ELF-1 (cell line): Measurements from ENCODE around the gene DDR1.
A peak's percentile ranks its signal among the peaks of the same experiment; 100 is the strongest.
"Not testable (repeated sequence)": the region's sequence is repeated elsewhere in the genome, so short reads cannot be mapped to it uniquely, and the experiment has no call there.

ENCODE experiments used
- DNase-seq: peaks from one replicate; pipeline ENCODE4 v3.0.0-alpha.2; 2016; ENCODE audit warnings: low read depth, low spot score

The DDR1 gene

DNA sequence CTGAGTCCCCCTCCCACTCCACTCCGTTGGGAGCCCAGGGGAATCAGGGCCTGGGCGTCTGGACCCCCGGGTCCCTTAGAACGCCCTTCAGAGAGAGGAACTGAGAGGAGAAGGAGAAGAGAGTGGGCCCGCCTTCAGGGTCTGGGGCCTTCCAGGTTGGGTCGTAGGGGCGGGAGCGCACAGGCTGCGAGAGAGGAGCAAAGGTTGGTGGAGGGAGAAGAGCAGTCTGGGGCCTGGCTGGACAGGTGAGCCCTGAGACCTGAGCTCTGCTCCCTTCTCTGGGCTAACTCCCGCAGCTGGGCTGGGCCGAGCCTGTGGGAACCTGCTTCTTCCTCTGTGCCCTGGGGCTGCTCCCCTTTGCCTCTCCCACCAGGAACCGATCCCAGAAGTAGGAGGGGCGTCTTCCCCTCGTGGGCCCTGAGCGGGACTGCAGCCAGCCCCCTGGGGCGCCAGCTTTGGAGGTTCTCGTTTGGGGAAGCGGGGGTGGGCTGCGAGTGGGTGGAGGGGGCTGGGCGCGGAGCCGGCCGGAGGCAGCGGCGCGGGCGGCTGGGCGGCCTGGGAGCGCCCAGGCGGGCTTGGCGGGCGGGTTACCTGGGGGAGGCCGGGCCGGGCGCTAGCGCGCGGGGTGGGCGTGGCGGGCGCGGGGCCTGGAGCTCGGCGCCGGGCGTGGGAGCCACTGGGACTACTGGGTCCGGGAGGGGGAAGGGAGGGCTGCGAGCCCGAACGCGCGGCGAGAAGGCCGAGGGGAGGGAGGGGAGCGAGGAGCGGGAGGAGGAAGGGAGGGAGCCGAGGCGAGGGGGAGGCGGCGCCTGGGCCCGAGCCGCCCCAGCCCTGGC is at the start of gene DDR1:
Gene DDR1, plus strand, starts transcription at position 835 of the 836 bp plus-strand sequence. CDS start 4,211 bp downstream, outside the sequence.
- peak; percentile 72 for DNase-seq

DNA sequence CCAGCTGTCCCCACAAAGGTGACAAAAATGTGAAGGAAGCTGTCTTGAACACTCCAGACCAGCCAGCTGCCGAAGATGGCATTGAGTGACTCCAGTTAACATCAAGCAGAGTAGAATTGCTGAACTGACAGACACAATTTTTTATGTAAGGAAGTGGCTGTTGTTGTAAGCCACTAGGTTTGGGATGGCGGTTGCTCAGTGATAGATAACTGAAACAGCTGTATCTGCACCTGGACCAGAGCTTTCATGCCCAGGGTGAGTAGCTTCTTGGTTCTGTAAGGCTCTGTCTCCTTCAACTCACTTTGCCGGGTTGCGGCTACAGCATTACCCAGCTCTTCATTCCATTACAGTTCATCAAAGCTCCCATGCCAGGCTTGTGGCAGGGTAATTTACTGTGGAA is 49.7 kb upstream of the DDR1 start:
- no peak for DNase-seq

DNA sequence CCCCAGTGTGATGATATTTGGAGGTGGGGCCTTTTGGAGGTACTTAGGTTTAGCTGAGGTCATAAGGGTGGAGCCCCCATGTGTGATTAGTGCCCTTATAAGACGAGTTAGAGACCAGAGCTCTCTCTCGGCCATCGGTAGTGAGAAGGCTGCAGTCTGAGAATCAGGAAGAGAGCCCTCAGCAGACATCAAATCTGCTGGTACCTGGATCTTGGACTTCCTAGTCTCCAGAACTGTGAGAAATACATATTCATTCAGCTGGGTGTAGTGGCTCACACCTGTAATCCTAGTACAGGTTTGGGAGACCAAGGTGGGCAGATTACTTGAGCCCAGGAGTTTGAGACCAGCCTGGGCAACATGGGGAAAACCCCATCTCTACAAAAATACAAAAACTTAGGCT is 48.7 kb upstream of the DDR1 start:
- no peak for DNase-seq

GRCh38 chr6:30836431-30836866 is 47.9 kb upstream of the DDR1 start:
- no peak for DNase-seq

- DNase-seq, result no peak
These were observed 47.4 kb upstream of the DDR1 start for GRCh38 chr6:30836957-30837356.

GRCh38 chr6:30837432-30837831 is 46.9 kb upstream of the DDR1 start:
- DNase-seq, result no peak

GRCh38 chr6:30837870-30838269 is 46.4 kb upstream of the DDR1 start:
- DNase-seq, result no peak

DNA sequence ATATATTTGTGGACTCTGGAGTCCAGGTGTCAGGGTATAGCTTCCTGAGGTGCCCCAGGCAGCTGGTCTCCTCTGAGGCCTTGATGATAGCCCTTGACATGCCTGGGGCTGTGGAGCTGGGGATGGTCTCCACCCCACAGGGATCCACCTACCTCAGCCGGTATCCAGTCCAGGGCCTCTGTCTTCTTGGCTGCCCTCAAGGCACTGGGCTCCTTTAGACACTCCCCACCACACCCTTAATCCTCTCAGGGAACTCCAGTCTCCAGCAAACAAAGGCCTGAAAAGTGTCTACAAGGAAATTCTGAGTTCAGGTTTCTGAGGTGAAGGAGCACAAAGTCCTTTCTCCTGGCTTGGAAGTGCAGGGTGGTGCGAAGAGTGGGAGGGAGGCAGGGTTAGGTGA is 44.6 kb upstream of the DDR1 start:
- peak; percentile 83 for DNase-seq

GRCh38 chr6:30840084-30840934 is 44.0 kb upstream of the DDR1 start:
- DNase-seq, result peak; percentile 23

- peak; percentile 38 for DNase-seq
These were observed 43.2 kb upstream of the DDR1 start for GRCh38 chr6:30840935-30841643.

DNA sequence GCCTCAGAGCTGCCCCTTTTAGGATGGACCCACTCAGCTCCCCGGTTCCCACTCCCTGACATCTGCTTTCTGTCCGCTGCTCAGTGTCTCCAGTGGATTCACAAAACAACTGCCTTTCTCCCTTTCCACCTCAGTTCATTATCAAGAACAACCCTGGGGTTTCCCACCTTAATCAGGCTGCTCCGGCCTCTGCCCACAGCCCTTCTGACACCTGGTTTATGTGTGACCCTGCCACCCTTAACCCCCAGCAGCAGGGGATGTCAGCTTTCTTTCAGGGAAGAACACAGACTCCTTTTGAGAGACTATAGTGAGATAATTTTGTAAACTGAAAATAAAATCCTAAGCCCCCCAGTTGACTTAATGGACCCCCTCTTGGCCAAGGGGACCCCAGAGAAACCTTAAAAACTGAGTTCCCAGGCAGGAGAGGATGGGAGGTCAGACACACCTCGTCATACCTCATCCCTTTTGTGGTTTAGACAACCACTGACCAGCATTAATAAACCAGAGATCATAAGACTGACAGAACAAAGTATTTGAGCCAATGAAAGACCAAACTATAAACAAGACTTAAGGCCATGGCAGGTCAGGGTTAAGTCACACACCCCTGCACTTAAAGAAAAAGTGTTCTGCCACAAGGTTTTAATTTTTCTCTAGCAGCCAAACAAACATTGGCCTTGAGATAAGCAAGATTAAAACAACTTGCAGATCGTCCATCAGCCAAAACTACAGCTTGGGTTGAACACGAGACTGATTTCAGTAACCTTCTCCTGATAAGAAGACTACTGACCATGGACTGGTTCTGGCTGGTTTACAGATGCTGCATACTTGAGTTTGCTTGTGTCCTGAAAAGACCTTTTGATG is 42.4 kb upstream of the DDR1 start:
- no peak for DNase-seq

DNA sequence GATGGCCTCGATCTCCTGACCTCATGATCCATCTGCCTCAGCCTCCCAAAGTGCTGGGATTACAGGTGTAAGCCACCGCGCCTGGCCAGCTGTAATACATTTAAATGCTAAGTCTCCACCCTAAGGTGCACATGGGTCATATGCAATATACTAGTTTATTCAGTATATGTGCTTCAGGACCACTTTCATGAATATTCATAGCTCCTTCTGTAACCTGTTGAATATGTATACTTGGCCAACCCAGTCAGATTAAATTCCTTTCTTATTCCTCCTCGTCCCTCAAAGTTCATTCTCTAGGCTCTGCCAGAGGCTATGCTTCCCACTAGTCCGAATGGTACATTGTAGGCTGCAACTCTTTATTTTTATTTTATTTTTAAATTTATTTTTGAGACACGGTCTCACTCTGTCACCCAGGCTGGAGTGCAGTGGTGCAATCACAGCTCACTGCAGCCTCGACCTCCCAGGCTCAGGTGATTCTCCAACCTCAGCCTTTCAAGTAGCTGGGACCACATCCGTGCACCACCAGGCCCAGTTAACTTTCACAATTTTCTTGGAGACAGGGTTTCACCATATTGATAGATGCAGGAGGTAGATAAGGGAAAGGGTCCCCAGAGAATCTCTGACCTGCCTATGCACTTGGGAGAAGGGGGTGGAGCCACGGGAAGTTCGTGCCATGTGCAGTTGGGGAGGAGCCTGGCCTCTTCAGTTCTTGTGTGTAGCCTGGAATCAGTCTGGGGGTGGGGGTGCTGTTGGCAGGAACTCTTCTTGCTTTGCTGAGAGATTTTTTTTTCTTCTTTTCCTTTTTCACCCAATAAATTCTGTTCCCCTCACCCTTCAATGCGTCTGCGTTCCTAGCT is 41.3 kb upstream of the DDR1 start:
- DNase-seq, result peak; percentile 31

DNA sequence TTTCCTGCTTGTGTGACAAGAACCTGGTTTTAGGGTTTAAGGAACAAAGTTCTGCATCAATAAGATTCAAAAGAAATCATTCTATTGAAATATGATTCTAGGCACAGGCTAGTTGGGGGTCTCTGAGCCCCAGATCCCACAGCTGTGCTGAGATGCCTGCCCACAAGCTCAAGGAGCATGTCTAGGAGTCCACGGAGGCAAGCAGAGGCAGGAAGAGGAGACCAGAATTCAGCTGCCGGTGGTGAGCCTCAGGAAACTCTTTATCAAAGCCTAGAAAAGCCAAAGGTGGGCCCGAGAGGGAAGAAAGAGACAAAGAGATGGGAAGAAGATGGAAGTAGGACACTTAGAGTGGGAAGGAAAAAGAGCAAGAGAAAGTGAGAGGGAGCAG is 40.7 kb upstream of the DDR1 start:
- no peak for DNase-seq

- peak; percentile 90 for DNase-seq
These were observed 40.2 kb upstream of the DDR1 start for GRCh38 chr6:30844118-30844535.

GRCh38 chr6:30845183-30845582 is 39.1 kb upstream of the DDR1 start:
- DNase-seq, result peak; percentile 83

- peak; percentile 73 for DNase-seq
These were observed 36.8 kb upstream of the DDR1 start for GRCh38 chr6:30847421-30847970.

DNA sequence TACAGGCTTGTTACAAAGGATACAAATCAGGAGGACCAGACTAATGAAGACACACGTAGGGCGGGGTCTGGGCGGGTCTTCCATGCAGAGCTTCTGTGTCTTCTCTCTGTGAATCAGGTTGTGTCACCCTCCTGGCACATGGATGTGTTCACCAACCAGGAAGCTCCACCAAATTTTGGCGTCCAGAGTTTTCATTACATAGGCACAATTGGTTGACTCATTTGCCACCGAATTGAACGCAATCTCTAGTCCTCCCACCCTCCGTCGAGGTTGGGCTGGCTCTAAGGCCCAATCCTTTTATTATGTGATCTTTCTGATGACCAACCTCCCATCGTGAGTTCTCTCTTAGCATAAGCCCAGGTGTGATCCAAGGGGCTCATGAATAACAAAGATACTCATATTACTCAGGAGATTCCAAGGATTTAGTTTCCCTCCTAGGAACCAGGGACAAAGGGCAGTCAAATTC is 36.3 kb upstream of the DDR1 start:
- peak; percentile 56 for DNase-seq

- DNase-seq, result no peak
These were observed 34.2 kb upstream of the DDR1 start for GRCh38 chr6:30849903-30850651.

GRCh38 chr6:30852459-30852858 is 31.9 kb upstream of the DDR1 start:
- not testable (repeated sequence) for DNase-seq
